Activated CD4-positive, alpha-beta T cell treated with anti-CD3 and anti-CD28 coated beads for 1 hour (primary cell): Measurements from ENCODE around the gene OTUD7B.
"Not testable (repeated sequence)": the region's sequence is repeated elsewhere in the genome, so short reads cannot be mapped to it uniquely, and the experiment has no call there.

Experiments
- DNase-seq: peaks from one replicate; pipeline ENCODE4 v3.0.0-alpha.2; 2020

OTUD7B gene

GRCh38 chr1:150001415-150001814, 9.1 kb downstream of the OTUD7B start:
- no peak for DNase-seq

- DNase-seq: no peak
These were observed 12.8 kb downstream of the OTUD7B start for GRCh38 chr1:149997585-149998262.

GRCh38 chr1:149995927-149996326, 14.6 kb downstream of the OTUD7B start:
- no peak for DNase-seq

GRCh38 chr1:149993764-149994163, 16.8 kb downstream of the OTUD7B start:
- DNase-seq: no peak

GRCh38 chr1:149993181-149993580, 17.3 kb downstream of the OTUD7B start:
- no peak for DNase-seq

GRCh38 chr1:149987297-149987595, 23.3 kb downstream of the OTUD7B start:
- no peak for DNase-seq

- DNase-seq: no peak
These were observed 23.8 kb downstream of the OTUD7B start for GRCh38 chr1:149986486-149987296.

- no peak for DNase-seq
These were observed 30.5 kb downstream of the OTUD7B start for GRCh38 chr1:149979972-149980540.

GRCh38 chr1:149979245-149979971, 31.1 kb downstream of the OTUD7B start:
- DNase-seq: no peak

GRCh38 chr1:149978547-149979023, 31.9 kb downstream of the OTUD7B start:
- DNase-seq: no peak

GRCh38 chr1:149977345-149977744, 33.2 kb downstream of the OTUD7B start:
- DNase-seq: no peak

- no peak for DNase-seq
These were observed 38.0 kb downstream of the OTUD7B start for GRCh38 chr1:149972547-149972946.

- DNase-seq: no peak
These were observed 42.9 kb downstream of the OTUD7B start for GRCh38 chr1:149967646-149968045.

GRCh38 chr1:149967041-149967440, 43.5 kb downstream of the OTUD7B start:
- DNase-seq: no peak

GRCh38 chr1:149966405-149966804, 44.1 kb downstream of the OTUD7B start:
- DNase-seq: no peak

- no peak for DNase-seq
These were observed 45.1 kb downstream of the OTUD7B start for GRCh38 chr1:149965440-149965839.

GRCh38 chr1:149963358-149963757, 47.2 kb downstream of the OTUD7B start:
- no peak for DNase-seq

GRCh38 chr1:149962736-149963135, 47.8 kb downstream of the OTUD7B start:
- no peak for DNase-seq

GRCh38 chr1:149962039-149962647, 48.4 kb downstream of the OTUD7B start:
- DNase-seq: no peak

- DNase-seq: not testable (repeated sequence)
These were observed 53.0 kb downstream of the OTUD7B start for GRCh38 chr1:149957548-149957947.

GRCh38 chr1:149949911-149950310, 60.6 kb downstream of the OTUD7B start:
- no peak for DNase-seq

- DNase-seq: no peak
These were observed 65.3 kb downstream of the OTUD7B start for GRCh38 chr1:149945206-149945605.

GRCh38 chr1:149942885-149943284, 67.6 kb downstream of the OTUD7B start:
- no peak for DNase-seq
